IMR-90 (cell line): Measurements from ENCODE around the gene SNTN. TPM values are rescaled to one million over a fixed set of nuclear protein-coding genes. Genes with fewer than 3 reads are reported as not detected.

Source experiments
- ATAC-seq: fragments of 200-7000 bp; cut with Tn5 transposase; 2 replicates; pipeline ENCODE4 v1.9.1; 2020; ENCODE audit warnings: low read depth, mild to moderate bottlenecking, moderate library complexity
- BruUV-seq: library from RNA; stranded (reverse); fragments of 400-500 nt; replicated peaks from 2 replicates; lab custom pipeline; 2021; lab: Mats Ljungman, UMichigan
- CTCF ChIA-PET: fragments of 300-600 bp; formaldehyde crosslinking; extraction: SDS; loops from one replicate; lab custom pipeline; 2021; ENCODE audit warnings: antibody characterized with exemption; lab: Yijun Ruan, JAX
- POLR2A ChIA-PET: fragments of 300-600 bp; sonication (Branson Sonifier 250); formaldehyde crosslinking; loops from one replicate; lab custom pipeline; 2022; ENCODE audit warnings: antibody characterized with exemption; ENCODE audit not compliant: unreplicated experiment; lab: Charles Lee
- DNase-seq: peaks from one replicate; pipeline ENCODE4 v3.0.0; 2013
- H2AFZ ChIP-seq: replicated peaks from 2 replicates; pipeline ENCODE3; 2013; ENCODE audit warnings: low read length, mild to moderate bottlenecking; ENCODE audit not compliant: poor library complexity
- H2AK5ac ChIP-seq: 2 replicates; pipeline ENCODE4 v1.6.1; 2013; ENCODE audit warnings: low read depth, low read length, inconsistent platforms
- H2AK9ac ChIP-seq: replicated peaks from 2 replicates; pipeline ENCODE3; 2013; ENCODE audit warnings: mild to moderate bottlenecking, low read depth, low read length, moderate library complexity; ENCODE audit not compliant: poor library complexity
- H2BK120ac ChIP-seq: 2 replicates; pipeline ENCODE4 v1.6.1; 2013; ENCODE audit warnings: low read depth, low read length, inconsistent platforms
- H2BK15ac ChIP-seq: 3 replicates; pipeline ENCODE4 v1.6.1; 2013; ENCODE audit warnings: low read depth, low read length, inconsistent platforms
- H2BK20ac ChIP-seq: 2 replicates; pipeline ENCODE4 v1.6.1; 2013; ENCODE audit warnings: low read depth, mild to moderate bottlenecking, inconsistent platforms, low read length, moderate library complexity
- H2BK5ac ChIP-seq: 2 replicates; pipeline ENCODE4 v1.6.1; 2013; ENCODE audit warnings: mild to moderate bottlenecking, low read depth, low read length, inconsistent platforms; ENCODE audit not compliant: poor library complexity, severe bottlenecking
- H3K14ac ChIP-seq: replicated peaks from 2 replicates; pipeline ENCODE4 v1.6.1; 2013; ENCODE audit warnings: low read depth, low read length, inconsistent platforms
- H3K18ac ChIP-seq: 2 replicates; pipeline ENCODE4 v1.6.1; 2013; ENCODE audit warnings: low read depth, low read length, control low read depth
- H3K23ac ChIP-seq: 2 replicates; pipeline ENCODE4 v1.6.1; 2013; ENCODE audit warnings: low read depth, low read length, inconsistent platforms
- H3K27ac ChIP-seq: 2 replicates; pipeline ENCODE4 v1.5.1; 2013; ENCODE audit warnings: mild to moderate bottlenecking, control low read depth, low read length; ENCODE audit not compliant: insufficient read depth
- H3K27me3 ChIP-seq: 2 replicates; pipeline ENCODE4 v1.6.1; 2013; ENCODE audit warnings: low read length; ENCODE audit not compliant: control insufficient read depth, insufficient read depth
- H3K36me3 ChIP-seq: 2 replicates; pipeline ENCODE4 v1.6.1; 2013; ENCODE audit warnings: low read length, mixed read lengths; ENCODE audit not compliant: control insufficient read depth, insufficient read depth
- H3K4ac ChIP-seq: 2 replicates; pipeline ENCODE4 v1.6.1; 2013; ENCODE audit warnings: low read depth, low read length, inconsistent platforms
- H3K4me1 ChIP-seq: 2 replicates; pipeline ENCODE4 v1.6.1; 2013; ENCODE audit warnings: low read length, mixed read lengths; ENCODE audit not compliant: control insufficient read depth, insufficient read depth
- H3K4me2 ChIP-seq: 2 replicates; pipeline ENCODE4 v1.6.1; 2013; ENCODE audit warnings: low read depth, mild to moderate bottlenecking, control low read depth, low read length, moderate library complexity
- H3K4me3 ChIP-seq: 2 replicates; pipeline ENCODE4 v1.5.1; 2013; ENCODE audit warnings: low read depth, mild to moderate bottlenecking, control low read depth, low read length, moderate library complexity; ENCODE audit not compliant: insufficient read depth
- H3K56ac ChIP-seq: 2 replicates; pipeline ENCODE4 v1.6.1; 2013; ENCODE audit warnings: low read length, inconsistent platforms; ENCODE audit not compliant: insufficient read depth; ENCODE audit errors: extremely low read depth
- H3K79me1 ChIP-seq, 2 experiments: 2 replicates each; pipeline ENCODE4 v1.6.1; 2013; ENCODE audit warnings: low read length in 2 of 2, inconsistent platforms in 1 of 2, low read depth in 1 of 2
- H3K9ac ChIP-seq: 2 replicates; pipeline ENCODE4 v1.6.1; 2013; ENCODE audit warnings: low read depth, low read length, control low read depth
- H3K9me1 ChIP-seq: 2 replicates; pipeline ENCODE4 v1.6.1; 2013; ENCODE audit warnings: low read length, inconsistent platforms; ENCODE audit not compliant: insufficient read depth
- H3K9me3 ChIP-seq: 2 replicates; pipeline ENCODE4 v1.6.1; 2013; ENCODE audit warnings: low read length; ENCODE audit not compliant: control insufficient read depth, insufficient read depth
- H4K20me1 ChIP-seq: 2 replicates; pipeline ENCODE4 v1.6.1; 2013; ENCODE audit warnings: low read length, inconsistent platforms; ENCODE audit not compliant: insufficient read depth
- H4K5ac ChIP-seq: 2 replicates; pipeline ENCODE4 v1.6.1; 2013; ENCODE audit warnings: mild to moderate bottlenecking, low read depth, low read length, control low read depth
- H4K8ac ChIP-seq, 2 experiments: 2 replicates each; pipeline ENCODE4 v1.6.1; 2013; ENCODE audit warnings: low read depth in 2 of 2, low read length in 2 of 2, control low read depth in 1 of 2, inconsistent platforms in 1 of 2
- H4K91ac ChIP-seq: 2 replicates; pipeline ENCODE4 v1.6.1; 2013; ENCODE audit warnings: low read depth, low read length, inconsistent platforms; ENCODE audit not compliant: insufficient read depth
- BHLHE40 ChIP-seq: fragments of 150-350 bp; IDR thresholded peaks from 2 replicates; pipeline ENCODE4 v1.6.1; 2016; ENCODE audit warnings: mild to moderate bottlenecking, low read depth, low read length
- CEBPB ChIP-seq: IDR thresholded peaks from 2 replicates; pipeline ENCODE4 v1.6.1; 2012; ENCODE audit warnings: low read depth, low read length, improper control_type of control experiment
- FOS ChIP-seq: fragments of 150-350 bp; IDR thresholded peaks from 2 replicates; pipeline ENCODE4 v1.6.1; 2016; ENCODE audit warnings: low read depth, low read length
- MAFK ChIP-seq: IDR thresholded peaks from 2 replicates; pipeline ENCODE4 v1.6.1; 2012; ENCODE audit warnings: low read depth, low read length, improper control_type of control experiment
- MXI1 ChIP-seq: IDR thresholded peaks from 2 replicates; pipeline ENCODE4 v1.6.1; 2012; ENCODE audit warnings: low read depth, mild to moderate bottlenecking, low read length, moderate library complexity, borderline replicate concordance
- NFE2L2 ChIP-seq: fragments of 150-350 bp; IDR thresholded peaks from 2 replicates; pipeline ENCODE4 v1.6.1; 2016; ENCODE audit warnings: low read depth, mild to moderate bottlenecking, low read length
- RAD21 ChIP-seq: IDR thresholded peaks from 2 replicates; pipeline ENCODE4 v1.6.1; 2012; ENCODE audit warnings: low read length, improper control_type of control experiment
- RFX5 ChIP-seq: IDR thresholded peaks from 2 replicates; pipeline ENCODE4 v1.8.0; 2012; ENCODE audit warnings: low read depth, mild to moderate bottlenecking, low read length, moderate library complexity
- SMC3 ChIP-seq: fragments of 150-350 bp; IDR thresholded peaks from 2 replicates; pipeline ENCODE4 v1.6.1; 2016; ENCODE audit warnings: low read depth, mild to moderate bottlenecking, antibody characterized with exemption, low read length, moderate library complexity
- WGBS, 2 experiments: methylation state at CpG; one replicate each; pipeline versions ENCODE4 v1.1.5 to v1.1.7; 2013; ENCODE audit warnings: missing lambda C conversion rate in 2 of 2; ENCODE audit not compliant: insufficient read length in 1 of 2; ENCODE audit errors: extremely low coverage in 2 of 2; 5-methylcytosine and 5-hydroxymethylcytosine counted together
- dilution Hi-C: fragments of 300-500 bp; cut with HindIII; formaldehyde crosslinking; loops from one replicate; pipeline ENCODE4 v1.14.3; 2018; ENCODE audit warnings: low sequenced_read_pairs; ENCODE audit not compliant: unreplicated experiment
- in situ Hi-C: fragments of 300-500 bp; cut with MboI; formaldehyde crosslinking; loops from 3 replicates; pipeline ENCODE4 v1.14.3; 2019; ENCODE audit warnings: low sequenced_read_pairs, inconsistent platforms, mixed read lengths
- intact Hi-C: fragments of 100-400 bp; cut with micrococcal nuclease; formaldehyde crosslinking; loops from 2 replicates; pipeline ENCODE4 v1.10.0; 2022
- polyA plus RNA-seq, 3 experiments: library from polyadenylated mRNA; depleted of rRNA; stranded (reverse); fragments of >200 nt; gene quantifications; 2 replicates each; pipeline ENCODE4 v1.2.3, GENCODE V29; 2012; ENCODE audit warnings: low replicate concordance in 1 of 3
- total RNA-seq: library from RNA; depleted of rRNA; stranded (reverse); fragments of >200 nt; gene quantifications from 2 replicates; pipeline ENCODE4 v1.2.3, GENCODE V29; 2012
- TF ChIP-seq, protein P1 (sequence below): fragments of 150-350 bp; IDR thresholded peaks from 2 replicates; pipeline ENCODE4 v1.6.1; 2016; ENCODE audit warnings: low read depth, mild to moderate bottlenecking, low read length, moderate library complexity, borderline replicate concordance
- TF ChIP-seq, protein P2 (sequence below): fragments of 150-350 bp; IDR thresholded peaks from 2 replicates; pipeline ENCODE4 v1.6.1; 2017; ENCODE audit warnings: mild to moderate bottlenecking, antibody characterized with exemption, low read length, low read depth

SNTN gene
- total and polyA plus RNA-seq, 2 of the 4 experiments (the other 2 are of a cell fraction): not detected

DNA sequence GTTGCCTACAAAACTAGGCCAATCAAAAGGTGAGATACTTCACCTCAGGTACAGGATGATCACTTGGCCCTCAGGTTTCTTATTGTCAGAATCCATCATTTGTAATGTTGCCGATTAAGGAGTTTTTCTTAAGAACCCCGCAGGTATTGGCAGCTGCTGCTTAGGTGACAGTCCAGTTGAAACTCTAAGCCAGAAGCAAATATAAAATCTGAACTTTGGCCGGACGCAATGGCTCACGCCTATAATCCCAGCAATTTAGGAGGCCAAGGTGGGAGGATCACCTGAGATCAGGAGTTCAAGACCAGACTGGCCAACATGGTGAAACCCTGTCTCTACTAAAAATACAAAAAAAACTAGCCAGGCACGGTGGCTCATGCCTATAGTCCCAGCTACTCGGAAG, 43.1 kb upstream of the SNTN start:
- Histone ChIP-seq H2AFZ (no peak overlapping the region), H3K14ac (no peak overlapping the region), H3K9me1 (no peaks in the 10 kb centered on the region), H4K5ac (no peak overlapping the region), H3K79me1 (no peaks in the 10 kb centered on the region), H3K9me3 (no peaks in the 10 kb centered on the region), H2BK5ac (no peak overlapping the region), H4K91ac (no peak overlapping the region), H3K4me2 (no peak overlapping the region), H3K18ac (no peak overlapping the region), H3K4ac (no peak overlapping the region), H2BK15ac (no peak overlapping the region), H3K4me3 (no peak overlapping the region), H2AK5ac (no peak overlapping the region), H3K9ac (no peak overlapping the region), H3K23ac (no peak overlapping the region), H2AK9ac (no peak overlapping the region), H2BK20ac (no peak overlapping the region), H3K56ac (no peak overlapping the region), H3K4me1 (no peaks in the 10 kb centered on the region), H4K20me1 (no peaks in the 10 kb centered on the region), H3K36me3 (no peaks in the 10 kb centered on the region), H3K27ac (no peak overlapping the region), H4K8ac (no peak overlapping the region), H3K27me3 (no peaks in the 10 kb centered on the region), H2BK120ac (no peak overlapping the region)
- dilution Hi-C loops: no loop called here
- ChIA-PET CTCF (no interaction called here), POLR2A (no interaction called here)
- WGBS, 2 experiments: 73% methylated on average over 3 of the region's 7 CpGs; no CpG with 5 or more reads in 1 of the 2 experiments
- in situ Hi-C loops: no loop called here
- intact Hi-C loops: no loop called here
- TF ChIP-seq CEBPB (no peak), MXI1 (no peak), FOS (no peak), RFX5 (no peak), BHLHE40 (no peak), NFE2L2 (no peak), MAFK (no peak), SMC3 (no peak), RAD21 (no peak)
- TF ChIP-seq, protein P1, sequence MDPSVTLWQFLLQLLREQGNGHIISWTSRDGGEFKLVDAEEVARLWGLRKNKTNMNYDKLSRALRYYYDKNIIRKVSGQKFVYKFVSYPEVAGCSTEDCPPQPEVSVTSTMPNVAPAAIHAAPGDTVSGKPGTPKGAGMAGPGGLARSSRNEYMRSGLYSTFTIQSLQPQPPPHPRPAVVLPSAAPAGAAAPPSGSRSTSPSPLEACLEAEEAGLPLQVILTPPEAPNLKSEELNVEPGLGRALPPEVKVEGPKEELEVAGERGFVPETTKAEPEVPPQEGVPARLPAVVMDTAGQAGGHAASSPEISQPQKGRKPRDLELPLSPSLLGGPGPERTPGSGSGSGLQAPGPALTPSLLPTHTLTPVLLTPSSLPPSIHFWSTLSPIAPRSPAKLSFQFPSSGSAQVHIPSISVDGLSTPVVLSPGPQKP: no peak
- TF ChIP-seq, protein P2, sequence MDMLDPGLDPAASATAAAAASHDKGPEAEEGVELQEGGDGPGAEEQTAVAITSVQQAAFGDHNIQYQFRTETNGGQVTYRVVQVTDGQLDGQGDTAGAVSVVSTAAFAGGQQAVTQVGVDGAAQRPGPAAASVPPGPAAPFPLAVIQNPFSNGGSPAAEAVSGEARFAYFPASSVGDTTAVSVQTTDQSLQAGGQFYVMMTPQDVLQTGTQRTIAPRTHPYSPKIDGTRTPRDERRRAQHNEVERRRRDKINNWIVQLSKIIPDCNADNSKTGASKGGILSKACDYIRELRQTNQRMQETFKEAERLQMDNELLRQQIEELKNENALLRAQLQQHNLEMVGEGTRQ: no peak
- ATAC-seq (no peak), DNase-seq (no peak)
- BruUV-seq: no TSS peak
